HEK293T (cell line): ENCODE data around the gene PRKAG2.

Experiments
- ARNT ChIP-seq: fragments of 450-650 bp; IDR thresholded peaks from 2 replicates; pipeline ENCODE4 v1.6.1; 2017; ENCODE audit warnings: mild to moderate bottlenecking
- FOXA1 ChIP-seq: fragments of 450-650 bp; IDR thresholded peaks from 2 replicates; pipeline ENCODE4 v1.6.1; 2016; ENCODE audit warnings: mild to moderate bottlenecking
- FOXK2 ChIP-seq: fragments of 450-650 bp; IDR thresholded peaks from 2 replicates; pipeline ENCODE4 v1.6.1; 2016; ENCODE audit warnings: mild to moderate bottlenecking
- FOXM1 ChIP-seq: fragments of 450-650 bp; IDR thresholded peaks from 2 replicates; pipeline ENCODE4 v1.6.1; 2017; ENCODE audit warnings: mild to moderate bottlenecking, borderline replicate concordance
- HDGF ChIP-seq: fragments of 450-650 bp; IDR thresholded peaks from 2 replicates; pipeline ENCODE4 v1.6.1; 2017; ENCODE audit warnings: antibody characterized with exemption, borderline replicate concordance
- L3MBTL2 ChIP-seq: fragments of 450-650 bp; conservative IDR thresholded peaks from 2 replicates; pipeline ENCODE4 v1.6.1; 2016; ENCODE audit warnings: mild to moderate bottlenecking
- LEF1 ChIP-seq: fragments of 450-650 bp; IDR thresholded peaks from 2 replicates; pipeline ENCODE4 v1.6.1; 2017; ENCODE audit warnings: mild to moderate bottlenecking, borderline replicate concordance
- NFRKB ChIP-seq: fragments of 450-650 bp; IDR thresholded peaks from 2 replicates; pipeline ENCODE4 v1.6.1; 2016; ENCODE audit warnings: mild to moderate bottlenecking, moderate library complexity
- SP1 ChIP-seq: fragments of 450-650 bp; IDR thresholded peaks from 2 replicates; pipeline ENCODE4 v1.6.1; 2017
- SUZ12 ChIP-seq: fragments of 450-650 bp; IDR thresholded peaks from 2 replicates; pipeline ENCODE4 v1.6.1; 2016; ENCODE audit warnings: mild to moderate bottlenecking
- TARDBP ChIP-seq: fragments of 450-650 bp; IDR thresholded peaks from 2 replicates; pipeline ENCODE4 v1.6.1; 2016
- ZNF384 ChIP-seq: fragments of 450-650 bp; IDR thresholded peaks from 2 replicates; pipeline ENCODE4 v1.6.1; 2016
- TF ChIP-seq, protein P1 (sequence below): fragments of 450-650 bp; IDR thresholded peaks from 2 replicates; pipeline ENCODE4 v1.6.1; 2016

DNA sequence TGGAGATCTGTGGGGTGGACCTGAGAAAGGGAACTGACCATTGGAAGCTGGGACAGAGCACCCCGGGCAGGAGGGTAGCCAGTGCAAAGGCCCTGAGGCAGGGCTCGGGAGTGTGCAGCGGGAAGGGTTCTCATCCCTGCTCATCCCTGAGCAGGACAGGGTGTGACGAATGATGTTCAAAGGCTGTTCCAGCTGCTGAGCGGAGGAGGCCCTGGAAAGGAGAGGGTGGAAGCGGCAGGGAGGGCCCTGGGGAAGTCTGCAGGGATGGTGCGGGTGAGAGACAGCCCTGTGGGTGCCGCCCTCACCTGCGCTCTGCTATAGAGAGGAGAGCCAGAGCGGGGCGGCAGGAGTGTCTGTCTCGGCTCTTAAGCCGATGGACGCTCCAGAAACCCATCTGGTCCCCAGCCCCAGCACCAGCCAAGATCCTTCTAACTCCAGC lies 43.7 kb downstream of the PRKAG2 start:
- TF ChIP-seq LEF1 (no peak), NFRKB (no peak), TARDBP (no peak), ZNF384 (no peak), FOXM1 (no peak), L3MBTL2 (no peak), SUZ12 (no peak), ARNT (no peak), FOXK2 (no peak), FOXA1 (no peak), HDGF (no peak), SP1 (no peak)
- TF ChIP-seq, protein P1, sequence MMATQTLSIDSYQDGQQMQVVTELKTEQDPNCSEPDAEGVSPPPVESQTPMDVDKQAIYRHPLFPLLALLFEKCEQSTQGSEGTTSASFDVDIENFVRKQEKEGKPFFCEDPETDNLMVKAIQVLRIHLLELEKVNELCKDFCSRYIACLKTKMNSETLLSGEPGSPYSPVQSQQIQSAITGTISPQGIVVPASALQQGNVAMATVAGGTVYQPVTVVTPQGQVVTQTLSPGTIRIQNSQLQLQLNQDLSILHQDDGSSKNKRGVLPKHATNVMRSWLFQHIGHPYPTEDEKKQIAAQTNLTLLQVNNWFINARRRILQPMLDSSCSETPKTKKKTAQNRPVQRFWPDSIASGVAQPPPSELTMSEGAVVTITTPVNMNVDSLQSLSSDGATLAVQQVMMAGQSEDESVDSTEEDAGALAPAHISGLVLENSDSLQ: no peak
